ENCODE results near the gene NUDT1. TPM values are rescaled to one million over a fixed set of nuclear protein-coding genes. Genes with fewer than 3 reads are reported as not detected.

Gene NUDT1
- total RNA-seq, 1 donor from 2014 or later = 19.2 TPM

DNA sequence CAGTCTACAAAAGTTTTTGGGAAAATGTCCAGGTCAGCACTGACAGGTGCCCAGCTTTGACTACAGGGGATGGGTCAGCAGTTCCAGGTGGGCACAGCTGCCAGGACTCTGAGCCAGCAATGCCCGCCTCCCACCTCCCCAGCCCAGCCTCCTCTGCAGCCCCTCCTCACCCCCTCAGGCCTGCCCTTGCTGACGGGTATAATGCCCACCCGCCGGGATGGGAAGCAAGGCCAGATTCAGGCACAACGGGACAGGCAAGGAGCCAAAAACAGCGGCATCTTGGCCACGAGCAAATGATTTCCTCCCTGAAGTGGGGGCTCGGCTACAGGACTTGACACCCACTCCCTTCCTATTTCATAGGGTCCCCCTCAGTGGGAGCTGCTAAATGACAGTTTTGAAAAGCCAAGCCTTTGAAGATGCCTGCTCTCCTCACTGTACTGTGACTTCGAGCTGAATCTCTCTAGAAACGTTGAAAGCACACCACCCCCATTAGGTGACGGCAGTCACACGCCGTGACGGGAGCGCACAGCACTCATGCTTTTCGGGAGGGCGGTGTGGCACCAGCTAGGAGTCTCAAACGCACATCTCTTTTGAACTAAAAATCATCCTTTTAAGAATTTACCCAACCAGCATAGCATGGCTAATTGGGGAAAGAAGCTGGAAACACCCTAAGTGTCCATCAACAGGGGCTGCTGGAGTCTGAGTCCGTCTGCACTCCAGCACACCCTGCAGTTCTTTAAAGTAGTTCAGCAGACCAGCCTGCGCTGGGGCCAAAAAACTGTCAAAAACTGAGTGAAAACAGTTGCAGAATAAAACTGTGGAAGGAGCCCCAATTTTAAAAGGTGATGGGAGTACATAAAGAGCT, 38.9 kb upstream of the NUDT1 start:
- peak overlapping the region; percentile 52 for H3K27ac Mint-ChIP-seq

DNA sequence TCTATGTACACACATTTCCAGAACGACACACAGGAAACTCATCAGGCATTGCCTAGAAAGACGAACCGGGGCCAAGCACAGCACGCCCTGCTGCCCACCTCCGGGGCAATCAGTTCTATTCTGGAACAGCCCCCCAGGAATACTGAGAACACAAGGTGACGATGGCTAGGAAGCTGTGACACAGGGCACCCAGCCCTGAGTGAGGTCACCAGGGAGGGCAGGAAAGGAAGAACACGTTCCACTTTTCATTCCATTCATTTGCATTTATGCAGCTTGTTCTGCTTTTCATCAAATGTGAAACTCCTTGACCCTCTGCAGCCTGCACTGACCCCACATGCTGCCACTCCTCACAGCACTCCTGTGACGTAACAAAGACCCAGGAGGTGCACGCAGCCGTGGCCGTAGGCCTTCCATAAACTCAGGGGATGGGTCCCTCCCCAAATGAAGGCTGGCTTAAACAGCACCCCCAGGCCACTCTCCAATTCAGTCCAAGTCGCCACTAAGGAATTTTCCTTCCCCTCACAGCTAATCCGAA, 38.2 kb upstream of the NUDT1 start:
- Mint-ChIP-seq H3K36me3 (peaks cover 28% of the 10 kb centered on the region), H3K9me3 (no peaks in the 10 kb centered on the region), H3K4me1 (peaks cover 32% of the 10 kb centered on the region), H3K27me3 (ENCODE audit: low read depth) (no peaks in the 10 kb centered on the region), H3K4me3 (no peak overlapping the region), H3K27ac (peak overlapping the region; percentile 79)
- no peak for TF ChIP-seq CTCF (IDR thresholded peaks at IDR 0.05; ENCODE audit: unreplicated experiment)
- DNase-seq (ENCODE audit: low spot score in 2 of 2, unreplicated experiment in 2 of 2) = no peak

More for the DNA sequence above, 38.9 kb upstream of the NUDT1 start:
- H3K27me3 Mint-ChIP-seq (ENCODE audit: low read depth) = no peaks in the 10 kb centered on the region
- no peak for TF ChIP-seq CTCF (IDR thresholded peaks at IDR 0.05; ENCODE audit: unreplicated experiment)
- H3K36me3 Mint-ChIP-seq = peaks cover 26% of the 10 kb centered on the region
- peak in 1 of 2 experiments; percentile 54 for DNase-seq (ENCODE audit: low spot score in 2 of 2, unreplicated experiment in 2 of 2)
- H3K9me3 Mint-ChIP-seq = no peaks in the 10 kb centered on the region
- no peak overlapping the region for H3K4me3 Mint-ChIP-seq
- H3K4me1 Mint-ChIP-seq = peaks cover 32% of the 10 kb centered on the region

DNA sequence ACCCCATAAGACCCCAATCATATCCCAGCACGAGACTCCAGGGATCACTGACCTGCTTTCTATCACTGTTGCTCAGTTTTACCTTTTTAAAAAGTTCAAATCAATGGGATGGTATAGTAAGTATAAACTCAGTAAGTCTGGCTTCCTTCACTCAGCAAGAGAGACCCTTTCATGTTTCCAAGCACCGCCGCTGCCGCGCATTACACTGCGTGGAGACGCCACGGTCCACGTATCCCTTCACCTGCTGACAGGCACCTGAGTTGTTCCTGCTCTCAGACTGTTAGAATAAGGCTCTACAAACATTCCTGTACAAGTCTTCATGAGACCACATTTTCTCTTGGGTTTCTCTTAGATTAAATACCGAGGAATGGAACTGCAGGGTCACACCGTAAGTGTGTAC, 37.6 kb upstream of the NUDT1 start:
- Mint-ChIP-seq H3K4me3 (no peak overlapping the region), H3K36me3 (peaks cover 26% of the 10 kb centered on the region), H3K27ac (peak overlapping the region; percentile 79), H3K27me3 (ENCODE audit: low read depth) (no peaks in the 10 kb centered on the region), H3K4me1 (peaks cover 32% of the 10 kb centered on the region), H3K9me3 (no peaks in the 10 kb centered on the region)
- TF ChIP-seq CTCF (IDR thresholded peaks at IDR 0.05; ENCODE audit: unreplicated experiment) = no peak
- no peak for DNase-seq (ENCODE audit: low spot score in 2 of 2, unreplicated experiment in 2 of 2)

DNA sequence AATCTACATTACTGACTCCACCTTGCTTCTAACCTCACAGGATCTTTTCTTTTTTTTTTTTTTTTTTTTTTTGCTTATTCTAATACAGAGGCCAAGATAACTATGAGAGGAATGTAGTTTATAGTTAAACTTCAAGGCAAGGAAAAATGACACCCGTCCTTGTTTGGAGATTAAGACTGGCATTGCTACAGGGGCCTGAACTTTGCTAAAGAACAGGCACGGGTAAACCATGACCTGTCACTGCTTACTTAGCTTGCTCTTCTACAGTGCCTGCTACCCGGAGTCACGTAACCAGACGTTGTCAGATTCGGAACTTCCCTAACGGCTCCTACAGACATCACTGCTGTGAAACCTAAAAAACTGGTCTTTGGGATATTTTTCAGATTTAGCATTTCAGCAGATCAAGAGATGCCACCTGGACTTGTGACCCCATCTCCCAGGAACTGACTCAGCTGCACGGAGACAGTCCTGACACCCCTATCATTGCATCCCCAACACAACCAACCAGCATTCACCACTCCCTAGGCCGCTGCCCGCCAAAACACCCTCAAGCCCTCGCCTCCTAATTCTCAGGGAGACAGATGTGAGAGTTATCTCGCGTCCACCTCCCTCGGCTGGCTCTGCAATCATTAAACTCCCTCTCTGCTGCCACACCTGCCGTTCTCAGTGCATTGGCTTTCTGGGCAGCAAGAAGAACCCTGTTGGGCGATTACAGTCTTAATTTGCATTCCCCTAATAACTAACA, 36.8 kb upstream of the NUDT1 start:
- DNase-seq (ENCODE audit: low spot score in 2 of 2, unreplicated experiment in 2 of 2) = no peak
- Mint-ChIP-seq H3K27ac (peak overlapping the region; percentile 79), H3K36me3 (peaks cover 24% of the 10 kb centered on the region), H3K9me3 (no peaks in the 10 kb centered on the region), H3K4me1 (peaks cover 32% of the 10 kb centered on the region), H3K27me3 (ENCODE audit: low read depth) (no peaks in the 10 kb centered on the region), H3K4me3 (no peak overlapping the region)
- no peak for TF ChIP-seq CTCF (IDR thresholded peaks at IDR 0.05; ENCODE audit: unreplicated experiment)

DNA sequence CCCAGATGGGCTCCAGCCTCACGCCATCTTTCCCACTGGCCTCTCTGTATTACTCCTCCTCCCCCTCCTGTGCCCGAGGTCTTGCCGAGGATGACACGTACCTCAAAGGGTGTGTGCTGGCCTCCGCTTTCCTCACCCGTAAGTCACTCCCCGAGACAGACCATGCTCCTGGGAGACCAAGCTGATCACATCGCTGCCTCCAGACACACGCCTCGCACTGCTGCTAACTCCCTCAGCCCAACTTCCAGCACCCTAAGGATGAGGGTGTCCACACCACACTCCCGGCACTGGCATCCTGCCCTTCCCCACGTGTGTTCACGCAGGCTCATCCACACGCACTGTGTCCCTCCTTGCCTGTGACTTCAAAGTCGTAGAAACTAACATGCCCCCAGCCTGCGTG, 33.3 kb upstream of the NUDT1 start:
- no peaks in the 10 kb centered on the region for H3K27me3 Mint-ChIP-seq (ENCODE audit: low read depth)
- DNase-seq (ENCODE audit: low spot score in 2 of 2, unreplicated experiment in 2 of 2) = no peak
- no peak overlapping the region for H3K4me3 Mint-ChIP-seq
- H3K4me1 Mint-ChIP-seq = peaks cover 22% of the 10 kb centered on the region
- TF ChIP-seq CTCF (IDR thresholded peaks at IDR 0.05; ENCODE audit: unreplicated experiment) = no peak
- peaks cover 41% of the 10 kb centered on the region for H3K36me3 Mint-ChIP-seq
- H3K27ac Mint-ChIP-seq = no peak overlapping the region
- no peaks in the 10 kb centered on the region for H3K9me3 Mint-ChIP-seq
